Testis (tissue), 2 donors: ENCODE data around the gene TRMT44.

Experiments used
- CTCF ChIP-seq, 3 experiments: fragments of 450-650 bp in 2 of 3; fragments of 200-600 bp in 1 of 3; sonication (generic) in 1 of 3; IDR thresholded peaks; one replicate each; pipeline ENCODE4 v1.5.1; 2016 to 2019; ENCODE audit warnings: antibody characterized with exemption in 3 of 3, mild to moderate bottlenecking in 2 of 3, moderate library complexity in 1 of 3
- POLR2A ChIP-seq: fragments of 450-650 bp; IDR thresholded peaks from one replicate; pipeline ENCODE4 v1.6.1; 2017; ENCODE audit warnings: antibody characterized with exemption, mild to moderate bottlenecking, moderate library complexity

- TF ChIP-seq CTCF (IDR thresholded peaks at IDR 0.05) (no peak), POLR2A (no peak)
Measured at GRCh38 chr4:8437281-8437680, 3.3 kb upstream of the TRMT44 start.
